ENCODE data around the gene CDKAL1. TPM values are rescaled to one million over a fixed set of nuclear protein-coding genes. Genes with fewer than 3 reads are reported as not detected.

Gene CDKAL1
- total and polyA plus RNA-seq, 2 of the 8 experiments (the other 6 are each of a cell fraction or from before 2014, with no cell fraction given): 8.4 to 24.6 TPM

- CTCF ChIA-PET (ENCODE audit: partially characterized antibody): interaction anchor here (1.0 kb wide), 1 partner anchor 8 kb away, joined by 4 read pairs; no protein-coding TSS in a partner anchor
- no peak overlapping the region for H2AFZ ChIP-seq (ENCODE audit: low read length)
- no peak overlapping the region for H3K23ac ChIP-seq (ENCODE audit: insufficient read length)
- no peak for TF ChIP-seq E2F6 (IDR thresholded peaks at IDR 0.05)
- TF ChIP-seq ATF3 (IDR thresholded peaks at IDR 0.05; ENCODE audit: insufficient read depth, low read depth, low read length): no peak
- no peak for TF ChIP-seq CHD2 (IDR thresholded peaks at IDR 0.05; ENCODE audit: low read length)
- no peak for TF ChIP-seq EGR1 (IDR thresholded peaks at IDR 0.05; ENCODE audit: borderline replicate concordance, low read depth, low read length)
- TF ChIP-seq EP300 (IDR thresholded peaks at IDR 0.05; ENCODE audit: borderline replicate concordance in 1 of 2, low read depth in 2 of 2, low read length in 2 of 2): no peak
- no peak for TF ChIP-seq JUND (IDR thresholded peaks at IDR 0.05; ENCODE audit: low read length)
- DNase-seq (ENCODE audit: low read depth in 1 of 2, low spot score in 2 of 2) (no peak), FAIRE-seq (no peak)
- H3K23me2 ChIP-seq (ENCODE audit: low read depth, low read length): no peaks in the 10 kb centered on the region
- no peak overlapping the region for H3K9ac ChIP-seq (replicated peaks in 1 of 4; ENCODE audit: extremely low read depth in 1 of 4, low read depth in 3 of 4, low read length in 3 of 4)
- H3K27ac ChIP-seq (ENCODE audit: low read depth, low read length): no peak overlapping the region
- H2BK5ac ChIP-seq (ENCODE audit: low read depth, low read length): peak overlapping the region; percentile 14; the same call in 1 of the 2 replicates
- no peak overlapping the region for H4K8ac ChIP-seq (ENCODE audit: extremely low read depth, insufficient read depth, low read length)
- H2AK5ac ChIP-seq (ENCODE audit: low read depth, low read length): no peak overlapping the region
- H3K4ac ChIP-seq (replicated peaks; ENCODE audit: insufficient read length, low read depth, low read length): no peak overlapping the region
- H2BK15ac ChIP-seq (ENCODE audit: low read length): no peak overlapping the region
- POLR2A ChIA-PET (ENCODE audit: partially characterized antibody): no interaction called here
- no peak overlapping the region for H3K4me3 ChIP-seq (ENCODE audit: extremely low read depth in 1 of 4, insufficient read depth in 2 of 4, low read depth in 3 of 4, low read length in 4 of 4)
- no peaks in the 10 kb centered on the region for H3K79me2 ChIP-seq (ENCODE audit: control insufficient read depth in 1 of 2, insufficient read depth in 2 of 2, low read length in 2 of 2)
- H2BK120ac ChIP-seq (replicated peaks; ENCODE audit: low read depth, low read length): no peak overlapping the region
- no peak overlapping the region for H3K56ac ChIP-seq (replicated peaks; ENCODE audit: insufficient read length, low read depth, low read length)
- H3K9me3 ChIP-seq (ENCODE audit: insufficient read depth in 2 of 2, low read depth in 1 of 2, low read length in 1 of 2): no peaks in the 10 kb centered on the region
- H3K36me3 ChIP-seq (ENCODE audit: control insufficient read depth in 2 of 4, insufficient read depth in 4 of 4, low read length in 3 of 4): no peaks in the 10 kb centered on the region
- no peak overlapping the region for H3K4me2 ChIP-seq (ENCODE audit: insufficient read depth in 1 of 2, low read depth in 2 of 2, low read length in 2 of 2)
- 70% methylated on average over 3 of the region's 3 CpGs; no CpG with 5 or more reads in 1 of the 2 experiments for WGBS, 2 experiments (ENCODE audit: extremely low coverage in 1 of 2, insufficient coverage in 1 of 2, insufficient read length in 1 of 2, insufficient replicate concordance in 2 of 2, low coverage in 1 of 2, low lambda C conversion rate in 2 of 2, missing lambda C conversion rate in 1 of 2)
- peaks cover 0 to 7% (median 3%) of the 10 kb centered on the region in 4 experiments; a peak in 4 of 7 replicates for H3K4me1 ChIP-seq (replicated peaks in 1 of 4; ENCODE audit: control insufficient read depth in 3 of 4, insufficient read depth in 4 of 4, low read length in 3 of 4)
- no peaks in the 10 kb centered on the region for H4K20me1 ChIP-seq (replicated peaks in 1 of 2; ENCODE audit: control insufficient read depth in 1 of 2, insufficient read depth in 2 of 2, low read length in 2 of 2)
- no peaks in the 10 kb centered on the region; the same call in 1 of the 2 replicates for H3K79me1 ChIP-seq (ENCODE audit: low read depth, low read length)
- H4K5ac ChIP-seq (ENCODE audit: insufficient read length, low read depth, low read length): no peak overlapping the region
- no peak overlapping the region for H2BK12ac ChIP-seq (ENCODE audit: low read depth, low read length)
- no peak overlapping the region for H4K91ac ChIP-seq (replicated peaks; ENCODE audit: insufficient read length, low read length)
- H2BK20ac ChIP-seq (ENCODE audit: low read length): no peak overlapping the region
- no peak overlapping the region for H3K18ac ChIP-seq (ENCODE audit: extremely low read depth, low read length)
- no peak overlapping the region for H3K14ac ChIP-seq (ENCODE audit: insufficient read length)
- no peaks in the 10 kb centered on the region for H3K27me3 ChIP-seq (replicated peaks in 1 of 4; ENCODE audit: control insufficient read depth in 3 of 4, extremely low read depth in 1 of 4, insufficient read depth in 3 of 4, low read length in 3 of 4)
Observed at GRCh38 chr6:20732896-20733295, 198.6 kb downstream of the CDKAL1 start.

Measured in H1 (cell line).